Fibroblast of skin of right quadriceps (primary cell): ENCODE results near the gene SHOX.
"Not testable (repeated sequence)": the region's sequence is repeated elsewhere in the genome, so short reads cannot be mapped to it uniquely, and the experiment has no call there.

ENCODE experiments used
- DNase-seq: peaks from one replicate; pipeline ENCODE4 v3.0.0-alpha.2; 2013

Gene SHOX

GRCh38 chrX:630612-631496 lies at the start of gene SHOX:
Gene SHOX, plus strand, starts transcription at chrX:630791. Its CDS starts 107 bp downstream, at chrX:630898.
- DNase-seq: peak; percentile 83

DNA sequence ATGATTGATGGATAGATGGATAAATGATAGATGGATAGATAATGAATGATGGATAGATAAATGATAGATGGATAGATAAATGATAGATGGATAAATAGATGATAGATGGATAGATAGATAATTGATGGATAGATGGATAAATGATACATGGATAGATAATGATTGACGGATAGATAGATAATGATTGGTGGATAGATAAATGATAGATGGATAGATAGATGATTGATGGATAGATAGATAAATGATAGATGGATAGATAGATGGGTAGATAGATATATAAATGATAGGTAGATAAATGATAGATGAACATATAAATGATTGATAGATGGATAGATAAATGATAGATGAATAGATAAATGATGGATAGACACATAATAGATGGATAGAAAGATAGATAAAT lies 49.5 kb upstream of the SHOX start:
- DNase-seq: no peak

DNA sequence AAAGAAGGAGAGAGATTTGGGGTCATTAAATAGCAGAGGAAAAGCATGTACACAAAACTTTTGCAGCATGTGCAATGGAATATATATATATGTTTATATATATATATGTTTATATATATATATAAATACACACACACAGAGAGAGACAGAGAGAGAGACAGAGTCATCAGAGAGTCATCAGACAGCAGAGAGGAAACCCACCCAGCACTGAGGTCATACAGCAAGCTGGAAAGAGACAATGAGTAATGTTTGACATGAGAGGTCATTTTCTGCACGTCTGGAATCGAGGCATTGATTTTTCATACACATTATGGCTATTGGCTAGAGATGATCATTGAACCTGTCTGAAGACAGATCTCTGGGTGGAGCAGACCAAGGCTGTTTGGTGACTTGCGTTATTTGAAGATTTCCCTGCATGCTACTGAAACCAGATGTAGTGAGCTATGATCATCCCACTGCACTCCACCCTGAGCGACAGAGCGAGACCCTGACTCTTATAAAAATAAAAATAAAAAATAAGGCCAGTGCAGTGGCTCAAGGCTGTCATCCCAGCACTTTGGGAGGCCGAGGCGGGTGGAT lies 48.8 kb upstream of the SHOX start:
- peak; percentile 23 for DNase-seq

GRCh38 chrX:584572-584971 lies 46.0 kb upstream of the SHOX start:
- DNase-seq: no peak

- DNase-seq: no peak
These were observed 45.3 kb upstream of the SHOX start for GRCh38 chrX:585115-585808.

GRCh38 chrX:586351-586750 lies 44.2 kb upstream of the SHOX start:
- peak; percentile 11 for DNase-seq

DNA sequence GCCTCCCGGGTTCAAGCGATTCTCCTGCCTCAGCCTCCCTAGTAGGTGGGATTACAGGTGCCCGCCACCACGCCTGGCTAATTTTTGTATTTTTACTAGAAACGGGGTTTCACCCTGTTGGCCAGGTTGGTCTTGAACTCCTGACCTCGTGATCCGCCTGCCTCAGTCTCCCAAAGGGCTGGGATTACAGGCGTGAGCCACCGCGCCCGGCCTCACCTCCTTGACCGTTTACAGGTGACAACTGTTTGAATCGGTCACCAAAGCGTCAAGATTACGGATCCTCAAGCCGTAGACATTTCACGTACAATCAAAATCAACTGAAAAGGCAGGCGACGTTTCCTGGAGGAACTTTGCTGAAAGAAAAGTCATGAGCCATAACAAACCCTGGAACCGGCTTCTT lies 41.3 kb upstream of the SHOX start:
- DNase-seq: not testable (repeated sequence)

GRCh38 chrX:590693-591404 lies 39.7 kb upstream of the SHOX start:
- no peak for DNase-seq

GRCh38 chrX:599837-600715 lies 30.5 kb upstream of the SHOX start:
- no peak for DNase-seq

DNA sequence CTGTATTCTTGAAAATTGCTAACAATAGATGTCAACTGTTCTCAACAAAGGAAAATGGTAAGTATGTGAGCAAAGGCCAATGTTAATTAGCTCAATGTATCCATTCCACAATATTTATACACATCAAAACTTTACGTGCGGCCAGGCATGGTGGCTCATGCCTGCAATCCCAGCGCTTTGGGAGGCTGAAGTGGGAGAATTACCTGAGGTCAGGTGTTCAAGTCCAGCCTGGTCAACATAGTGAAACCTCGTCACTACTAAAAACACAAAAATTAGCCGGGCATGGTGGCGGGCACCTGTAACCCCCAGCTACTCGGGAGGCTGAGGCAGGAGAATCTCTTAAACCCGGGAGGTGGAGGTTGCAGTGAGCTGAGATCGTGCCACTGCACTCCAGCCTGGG lies 27.6 kb upstream of the SHOX start:
- DNase-seq: not testable (repeated sequence)

GRCh38 chrX:604616-605015 lies 26.0 kb upstream of the SHOX start:
- not testable (repeated sequence) for DNase-seq

- not testable (repeated sequence) for DNase-seq
These were observed 22.5 kb upstream of the SHOX start for GRCh38 chrX:608088-608487.

- DNase-seq: no peak
These were observed 16.5 kb upstream of the SHOX start for GRCh38 chrX:614136-614535.

GRCh38 chrX:617401-617800 lies 13.2 kb upstream of the SHOX start:
- no peak for DNase-seq

- no peak for DNase-seq
These were observed 12.7 kb upstream of the SHOX start for GRCh38 chrX:617891-618290.

DNA sequence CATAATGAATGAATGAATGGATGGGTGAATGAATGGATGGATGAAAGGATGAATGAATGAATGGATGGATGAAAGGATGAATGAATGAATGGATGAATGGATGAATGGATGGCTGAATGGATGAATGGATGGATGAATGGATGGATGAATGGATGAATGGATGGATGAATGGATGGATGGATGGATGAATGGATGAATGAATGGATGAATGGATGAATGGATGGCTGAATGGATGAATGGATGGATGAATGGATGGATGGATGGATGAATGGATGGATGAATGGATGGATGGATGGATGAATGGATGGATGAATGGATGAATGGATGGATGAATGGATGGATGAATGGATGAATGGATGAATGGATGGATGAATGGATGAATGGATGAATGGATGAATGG lies 12.3 kb upstream of the SHOX start:
- DNase-seq: not testable (repeated sequence)

- DNase-seq: no peak
These were observed 11.7 kb upstream of the SHOX start for GRCh38 chrX:618761-619450.

- DNase-seq: no peak
These were observed 11.2 kb upstream of the SHOX start for GRCh38 chrX:619451-619811.

DNA sequence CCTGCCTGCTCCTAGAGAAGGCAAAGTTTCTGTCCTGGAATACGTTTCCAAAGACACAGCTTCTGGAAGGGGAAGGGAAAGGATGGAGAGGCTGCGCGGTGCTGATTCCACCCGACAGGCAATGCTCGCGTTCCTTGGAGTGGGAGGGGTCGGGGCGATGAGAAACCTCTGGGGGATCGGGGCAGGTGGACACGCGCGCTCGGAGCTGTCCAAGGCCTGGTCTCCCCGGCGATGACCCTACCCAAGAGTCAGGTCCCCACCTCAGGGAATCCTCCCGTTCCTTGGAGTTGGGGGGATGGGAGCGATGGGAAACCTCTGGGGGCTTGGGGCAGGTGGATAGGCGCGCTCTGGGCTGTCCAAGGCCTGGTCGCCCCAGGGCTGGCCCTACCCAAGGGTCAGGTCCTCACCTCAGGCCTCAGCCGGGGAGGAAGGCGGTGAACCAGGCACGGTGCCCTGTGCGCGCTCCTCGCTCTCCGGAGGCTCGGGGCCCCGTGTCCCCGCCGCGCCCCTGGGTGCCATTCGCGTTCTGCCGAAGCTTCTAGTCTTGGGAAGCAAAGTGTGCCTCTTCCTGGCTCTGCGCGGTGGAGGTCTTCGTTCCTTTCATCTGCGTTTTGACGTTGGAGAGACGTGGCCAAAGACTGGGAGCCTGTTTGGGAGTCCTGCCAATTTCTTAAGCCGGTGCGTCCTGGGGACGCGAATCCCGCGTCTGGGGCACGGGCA lies 10.6 kb upstream of the SHOX start:
- DNase-seq: no peak

DNA sequence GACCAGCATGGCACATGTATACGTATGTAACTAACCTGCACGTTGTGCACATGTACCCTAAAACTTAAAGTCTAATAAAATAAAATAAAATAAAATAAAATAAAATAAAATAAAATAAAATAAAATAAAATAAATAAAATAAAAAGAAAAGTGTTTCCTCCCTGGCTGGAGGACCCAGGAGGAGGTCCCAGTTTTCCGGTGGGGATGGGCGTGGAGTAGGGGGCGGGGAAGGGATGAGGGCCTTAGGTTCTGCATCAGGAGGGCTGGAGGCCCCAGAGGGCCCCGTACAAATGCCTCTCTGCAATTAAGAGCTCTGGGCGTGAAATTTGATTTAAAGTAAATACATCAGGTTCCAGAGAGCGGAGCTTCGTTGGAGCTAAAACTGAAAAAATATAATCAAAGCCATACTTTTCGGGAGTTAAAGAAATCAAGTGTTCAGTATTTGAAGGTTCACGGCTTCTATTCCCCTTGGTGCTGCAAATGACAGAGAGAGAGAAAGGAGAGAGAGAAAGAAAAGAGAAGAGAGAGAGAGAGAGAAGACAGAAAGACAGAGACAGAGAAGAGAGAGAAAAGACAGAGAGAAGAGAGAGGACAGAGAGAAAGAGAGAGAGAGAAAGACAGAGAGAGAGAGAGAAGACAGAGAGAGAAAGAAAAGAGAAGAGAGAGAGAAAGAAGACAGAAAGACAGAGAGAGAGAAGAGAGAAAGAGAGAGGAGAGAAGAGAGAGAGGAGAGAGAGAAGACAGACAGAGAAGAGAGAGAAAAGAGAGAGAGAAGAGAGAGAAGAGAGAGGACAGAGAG lies 8.7 kb upstream of the SHOX start:
- no peak for DNase-seq
